Measurements from ENCODE around the gene SYPL2.

Gene SYPL2

GRCh38 chr1:109497449-109498160 lies 31.3 kb downstream of the SYPL2 start:
- no peaks in the 10 kb centered on the region; the same call in none of the 2 replicates for H3K4me1 ChIP-seq
- no peaks in the 10 kb centered on the region for H3K27me3 ChIP-seq
- TF ChIP-seq CTCF (IDR thresholded peaks at IDR 0.05; ENCODE audit: low read depth, low read length), result no peak
- DNase-seq, result no peak
- H3K4me3 ChIP-seq (ENCODE audit: low read depth, low read length), result no peak overlapping the region
- no peaks in the 10 kb centered on the region; the same call in 1 of the 2 replicates for H3K36me3 ChIP-seq
- H3K9me3 ChIP-seq, result no peaks in the 10 kb centered on the region

GRCh38 chr1:109498161-109498801 lies 31.9 kb downstream of the SYPL2 start:
- TF ChIP-seq CTCF (IDR thresholded peaks at IDR 0.05; ENCODE audit: low read depth, low read length), result peak; percentile 74
- Histone ChIP-seq H3K27me3 (no peaks in the 10 kb centered on the region), H3K4me1 (no peaks in the 10 kb centered on the region; the same call in none of the 2 replicates), H3K9me3 (no peaks in the 10 kb centered on the region), H3K36me3 (no peaks in the 10 kb centered on the region; the same call in 1 of the 2 replicates), H3K4me3 (ENCODE audit: low read depth, low read length) (no peak overlapping the region)
- DNase-seq, result peak; percentile 82

- DNase-seq, result no peak
- H3K27me3 ChIP-seq, result no peaks in the 10 kb centered on the region
- H3K9me3 ChIP-seq, result no peaks in the 10 kb centered on the region
- no peak overlapping the region for H3K4me3 ChIP-seq (ENCODE audit: low read depth, low read length)
- H3K36me3 ChIP-seq, result no peaks in the 10 kb centered on the region; the same call in 1 of the 2 replicates
- no peaks in the 10 kb centered on the region; the same call in none of the 2 replicates for H3K4me1 ChIP-seq
- no peak for TF ChIP-seq CTCF (IDR thresholded peaks at IDR 0.05; ENCODE audit: low read depth, low read length)
These were observed 32.7 kb downstream of the SYPL2 start for GRCh38 chr1:109499081-109499480.

- Histone ChIP-seq H3K4me3 (ENCODE audit: low read depth, low read length) (no peak overlapping the region), H3K4me1 (no peaks in the 10 kb centered on the region; the same call in none of the 2 replicates), H3K27me3 (no peaks in the 10 kb centered on the region), H3K36me3 (no peaks in the 10 kb centered on the region; the same call in 1 of the 2 replicates), H3K9me3 (no peaks in the 10 kb centered on the region)
- peak; percentile 62 for TF ChIP-seq CTCF (IDR thresholded peaks at IDR 0.05; ENCODE audit: low read depth, low read length)
- peak; percentile 64 for DNase-seq
These were observed 33.6 kb downstream of the SYPL2 start for GRCh38 chr1:109499661-109500536.

GRCh38 chr1:109500941-109501381 lies 34.6 kb downstream of the SYPL2 start:
- Histone ChIP-seq H3K27me3 (no peaks in the 10 kb centered on the region), H3K36me3 (no peaks in the 10 kb centered on the region), H3K4me3 (ENCODE audit: low read depth, low read length) (no peak overlapping the region), H3K9me3 (no peaks in the 10 kb centered on the region), H3K4me1 (no peaks in the 10 kb centered on the region; the same call in 1 of the 2 replicates)
- TF ChIP-seq CTCF (IDR thresholded peaks at IDR 0.05; ENCODE audit: low read depth, low read length), result no peak
- DNase-seq, result no peak
